Measurements from ENCODE around the gene COL18A1.

DNA sequence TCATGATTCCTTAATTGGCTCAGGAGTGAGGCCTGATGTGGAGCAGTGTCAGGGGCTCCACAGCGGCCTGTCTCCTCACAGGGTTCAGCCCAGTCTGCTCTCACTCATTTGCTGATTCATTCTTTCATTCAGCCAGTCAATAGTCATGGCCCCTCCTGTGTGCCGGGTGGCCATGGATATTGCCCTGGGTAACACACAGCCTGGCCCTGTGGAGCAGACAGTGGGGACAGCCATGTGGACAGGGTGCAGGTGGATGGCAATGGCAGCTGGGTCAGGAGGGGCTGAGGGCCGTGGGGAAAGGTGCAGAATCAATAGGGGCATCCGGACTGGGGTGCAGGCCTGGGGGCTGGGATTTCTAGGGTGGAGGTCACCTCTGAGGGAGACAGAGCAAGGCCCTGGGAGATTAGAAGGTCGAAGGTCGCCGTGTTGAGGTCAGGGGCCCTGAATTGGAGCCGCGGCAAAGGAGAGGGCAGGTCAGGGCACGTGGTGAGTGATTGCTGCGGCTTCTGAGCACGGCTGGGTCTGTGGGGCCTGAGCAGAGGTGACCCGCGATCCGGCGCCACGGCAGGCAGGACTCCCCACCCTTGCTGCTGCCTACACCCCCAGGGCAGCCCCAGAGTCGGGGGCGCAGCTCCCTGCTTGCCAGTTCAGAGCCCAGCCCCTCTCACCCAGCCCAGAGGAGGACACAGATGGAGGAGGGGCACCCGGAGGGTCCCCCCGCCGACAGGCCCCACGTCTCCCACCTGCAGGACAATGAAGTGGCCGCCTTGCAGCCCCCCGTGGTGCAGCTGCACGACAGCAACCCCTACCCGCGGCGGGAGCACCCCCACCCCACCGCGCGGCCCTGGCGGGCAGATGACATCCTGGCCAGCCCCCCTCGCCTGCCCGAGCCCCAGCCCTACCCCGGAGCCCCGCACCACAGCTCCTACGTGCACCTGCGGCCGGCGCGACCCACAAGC lies 103.9 kb downstream of the COL18A1 start:
- TF ChIP-seq EZH2 (IDR thresholded peaks at IDR 0.05; ENCODE audit: borderline replicate concordance) (no peak), EZH2phosphoT487 (IDR thresholded peaks at IDR 0.05; ENCODE audit: low read depth, severe bottlenecking, unreplicated experiment) (no peak)
- TF ChIP-seq, protein P1, sequence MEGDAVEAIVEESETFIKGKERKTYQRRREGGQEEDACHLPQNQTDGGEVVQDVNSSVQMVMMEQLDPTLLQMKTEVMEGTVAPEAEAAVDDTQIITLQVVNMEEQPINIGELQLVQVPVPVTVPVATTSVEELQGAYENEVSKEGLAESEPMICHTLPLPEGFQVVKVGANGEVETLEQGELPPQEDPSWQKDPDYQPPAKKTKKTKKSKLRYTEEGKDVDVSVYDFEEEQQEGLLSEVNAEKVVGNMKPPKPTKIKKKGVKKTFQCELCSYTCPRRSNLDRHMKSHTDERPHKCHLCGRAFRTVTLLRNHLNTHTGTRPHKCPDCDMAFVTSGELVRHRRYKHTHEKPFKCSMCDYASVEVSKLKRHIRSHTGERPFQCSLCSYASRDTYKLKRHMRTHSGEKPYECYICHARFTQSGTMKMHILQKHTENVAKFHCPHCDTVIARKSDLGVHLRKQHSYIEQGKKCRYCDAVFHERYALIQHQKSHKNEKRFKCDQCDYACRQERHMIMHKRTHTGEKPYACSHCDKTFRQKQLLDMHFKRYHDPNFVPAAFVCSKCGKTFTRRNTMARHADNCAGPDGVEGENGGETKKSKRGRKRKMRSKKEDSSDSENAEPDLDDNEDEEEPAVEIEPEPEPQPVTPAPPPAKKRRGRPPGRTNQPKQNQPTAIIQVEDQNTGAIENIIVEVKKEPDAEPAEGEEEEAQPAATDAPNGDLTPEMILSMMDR (IDR thresholded peaks at IDR 0.05; ENCODE audit: poor library complexity): no peak

Data from hepatocyte (in vitro differentiated cells).